Activated T-cell treated with anti-CD3 and anti-CD28 coated beads for 4 hours (primary cell): Measurements from ENCODE around the gene SUGCT.
"Not testable (repeated sequence)": the region's sequence is repeated elsewhere in the genome, so short reads cannot be mapped to it uniquely, and the experiment has no call there.

Source experiments
- DNase-seq: peaks from one replicate; pipeline ENCODE4 v3.0.0-alpha.2; 2020

Gene SUGCT

GRCh38 chr7:40202851-40203250 lies 68.0 kb downstream of the SUGCT start:
- no peak for DNase-seq

- no peak for DNase-seq
Observed at GRCh38 chr7:40204581-40204980, 69.8 kb downstream of the SUGCT start.

DNA sequence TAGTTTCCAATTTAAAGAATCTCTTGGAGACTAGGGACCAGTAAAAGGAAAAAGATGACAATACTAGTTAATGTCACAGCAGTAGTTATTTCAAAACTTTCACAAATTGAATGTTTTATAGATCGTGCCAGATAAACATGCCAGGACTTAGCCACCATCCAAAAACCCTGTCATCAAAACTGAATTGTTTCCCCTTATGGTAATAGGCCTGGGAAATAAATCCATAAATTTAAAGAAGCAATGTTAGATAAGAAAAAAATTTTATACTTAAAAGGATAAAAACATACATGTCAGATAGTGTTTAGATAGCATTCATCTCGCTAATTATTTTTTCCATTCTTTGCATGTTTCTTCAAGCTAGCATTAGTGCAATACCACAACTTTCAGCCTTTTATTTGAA lies 71.2 kb downstream of the SUGCT start:
- no peak for DNase-seq

DNA sequence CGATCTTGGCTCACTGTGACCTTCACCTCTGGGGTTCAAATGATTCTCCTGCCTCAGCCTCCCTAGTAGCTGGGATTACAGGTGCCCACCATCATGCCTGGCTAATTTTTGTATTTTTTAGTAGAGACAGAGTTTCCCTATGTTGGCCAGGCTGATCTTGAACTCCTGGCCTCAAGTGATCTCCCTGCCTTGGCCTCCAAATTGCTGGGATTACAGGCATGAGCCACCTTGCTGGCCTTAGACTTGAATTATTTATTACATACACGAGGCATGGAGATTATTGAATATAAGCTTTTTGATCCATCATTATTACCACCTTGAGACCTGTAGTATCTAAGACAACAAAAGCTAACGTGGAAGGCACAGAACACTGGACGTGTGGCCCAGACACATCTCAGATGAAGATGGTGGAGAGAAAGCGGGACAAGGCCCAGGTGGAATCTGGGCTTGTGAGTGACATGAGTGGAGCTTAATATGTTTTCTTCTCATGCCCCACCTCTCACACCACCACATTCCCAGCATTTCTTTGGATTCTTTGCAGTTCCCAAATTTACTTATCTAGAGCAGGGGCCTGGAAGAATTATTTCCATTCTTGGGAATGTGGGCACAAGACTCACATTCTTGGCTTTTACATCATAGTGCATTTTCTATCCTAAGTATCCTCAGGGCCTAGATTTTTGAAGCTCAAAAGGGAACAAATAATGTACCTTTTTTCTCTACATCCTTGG lies 76.6 kb downstream of the SUGCT start:
- DNase-seq = no peak

DNA sequence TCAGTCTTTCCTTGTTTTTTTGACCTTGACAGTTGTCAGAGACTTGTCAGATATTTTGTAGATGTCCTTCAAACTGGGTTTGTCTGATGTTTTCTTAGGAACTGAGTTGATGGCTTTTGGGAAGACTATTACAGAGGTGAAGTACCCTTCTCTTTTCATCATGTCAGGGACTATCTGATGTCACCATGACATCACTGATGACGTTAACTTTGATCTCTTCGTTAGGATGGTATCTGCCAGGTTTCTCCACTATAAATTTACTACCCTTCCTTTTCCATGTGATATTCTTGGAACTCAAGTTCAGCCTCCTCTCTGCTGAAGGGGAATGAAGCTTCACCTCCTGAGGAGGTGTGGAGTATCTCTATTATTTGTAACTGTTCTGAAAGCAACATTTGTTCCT lies 78.5 kb downstream of the SUGCT start:
- DNase-seq = no peak

DNA sequence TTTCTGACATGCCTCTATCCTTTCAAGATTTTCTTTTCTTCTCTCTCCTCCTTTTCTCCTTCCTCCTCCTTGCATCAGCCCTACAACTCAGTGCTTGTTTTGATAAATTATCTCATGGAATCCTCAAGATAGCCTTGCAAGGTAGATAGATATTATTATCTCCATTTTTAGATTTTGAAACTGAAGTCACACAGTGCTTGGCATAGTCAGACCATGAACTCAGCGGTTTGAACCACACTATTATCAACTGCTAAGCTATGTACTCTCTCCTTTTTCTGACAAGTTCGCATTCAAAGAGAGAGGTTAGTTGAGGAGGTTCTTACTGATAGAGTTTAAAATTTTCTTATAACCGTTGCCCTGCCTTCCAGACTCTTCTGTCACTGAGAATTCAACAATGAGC lies 79.1 kb downstream of the SUGCT start:
- DNase-seq = no peak

- DNase-seq = not testable (repeated sequence)
Observed at GRCh38 chr7:40218612-40219011, 83.8 kb downstream of the SUGCT start.

- no peak for DNase-seq
Observed at GRCh38 chr7:40219917-40220316, 85.1 kb downstream of the SUGCT start.

DNA sequence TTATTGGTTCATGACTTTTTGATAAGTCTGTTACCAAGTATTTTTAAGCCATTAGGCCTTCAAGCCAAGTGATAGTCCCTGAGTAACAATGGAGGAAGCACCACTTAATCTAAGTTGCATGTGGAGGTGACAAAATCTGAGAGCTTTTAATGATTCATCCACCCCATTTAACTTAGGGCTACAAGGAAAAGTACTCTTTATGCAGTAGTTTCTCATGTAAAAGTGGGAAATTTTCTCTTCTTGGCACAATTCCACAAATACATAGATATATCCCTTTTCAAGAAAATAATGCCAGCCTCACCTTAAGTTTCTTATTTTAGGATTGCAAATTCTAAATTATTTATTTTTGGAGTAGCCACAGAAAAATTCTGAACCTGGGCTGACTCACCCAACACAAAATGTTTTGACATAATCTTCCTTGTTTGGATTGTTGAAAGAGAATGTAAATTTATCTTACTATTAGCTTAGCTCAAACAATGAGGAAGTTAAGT lies 85.7 kb downstream of the SUGCT start:
- no peak for DNase-seq

DNA sequence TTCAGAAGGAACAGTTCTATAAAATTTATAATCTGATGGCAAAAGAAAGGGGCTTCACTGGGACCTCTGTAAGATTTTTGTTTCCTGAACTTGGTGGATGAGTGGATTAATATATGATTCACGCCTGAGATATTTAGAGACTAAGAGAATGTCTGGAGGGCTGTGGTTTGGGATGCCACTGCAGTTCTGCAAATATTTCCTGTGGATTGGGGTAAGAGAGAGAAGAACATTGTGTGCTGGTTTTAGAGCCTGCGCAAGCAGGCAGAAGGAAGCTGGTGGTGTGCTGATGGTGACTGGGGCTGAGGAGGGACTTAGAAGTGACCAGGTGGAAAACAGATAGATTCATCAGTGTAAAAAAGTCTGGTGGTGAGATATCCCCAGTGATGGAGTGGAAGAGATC lies 87.0 kb downstream of the SUGCT start:
- DNase-seq = no peak

- no peak for DNase-seq
Observed at GRCh38 chr7:40223451-40224127, 88.8 kb downstream of the SUGCT start.

DNA sequence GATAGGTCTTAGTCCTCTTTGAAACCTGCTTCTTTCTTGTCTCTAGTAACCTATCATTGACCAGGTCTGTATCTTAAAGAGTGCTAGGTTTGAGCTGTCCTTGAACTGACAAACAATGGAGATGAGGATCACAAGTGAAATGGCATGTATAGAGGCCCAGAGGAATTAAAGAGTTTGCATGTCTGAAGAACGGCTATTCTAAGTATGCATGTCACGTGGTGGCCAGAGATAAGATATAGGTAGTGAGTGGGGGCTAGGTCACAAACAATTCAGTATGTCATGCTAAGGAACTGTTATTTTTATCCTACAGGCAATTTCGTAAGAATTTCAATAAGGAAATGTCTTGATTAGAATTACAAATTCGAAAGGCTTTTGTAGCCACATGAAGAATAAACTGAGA lies 95.3 kb downstream of the SUGCT start:
- no peak for DNase-seq

DNA sequence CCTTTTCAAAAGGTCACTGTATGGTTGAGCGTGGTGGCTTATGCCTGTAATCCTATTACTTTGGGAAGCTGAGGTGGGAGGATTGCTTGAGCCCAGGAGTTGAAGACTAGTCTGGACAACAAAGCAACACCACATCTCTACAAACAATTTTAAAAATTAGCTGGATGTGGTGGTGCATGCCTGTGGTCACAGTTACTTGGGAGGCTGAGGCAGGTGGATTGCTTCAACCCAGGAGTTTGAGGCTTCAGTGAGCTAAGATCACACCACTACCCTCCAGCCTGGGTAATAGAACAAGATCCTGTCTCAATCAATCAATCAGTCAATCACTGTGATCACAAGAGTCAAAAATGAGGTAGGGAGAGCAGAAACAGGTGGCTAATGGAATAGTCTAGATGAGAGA lies 97.0 kb downstream of the SUGCT start:
- DNase-seq = no peak

DNA sequence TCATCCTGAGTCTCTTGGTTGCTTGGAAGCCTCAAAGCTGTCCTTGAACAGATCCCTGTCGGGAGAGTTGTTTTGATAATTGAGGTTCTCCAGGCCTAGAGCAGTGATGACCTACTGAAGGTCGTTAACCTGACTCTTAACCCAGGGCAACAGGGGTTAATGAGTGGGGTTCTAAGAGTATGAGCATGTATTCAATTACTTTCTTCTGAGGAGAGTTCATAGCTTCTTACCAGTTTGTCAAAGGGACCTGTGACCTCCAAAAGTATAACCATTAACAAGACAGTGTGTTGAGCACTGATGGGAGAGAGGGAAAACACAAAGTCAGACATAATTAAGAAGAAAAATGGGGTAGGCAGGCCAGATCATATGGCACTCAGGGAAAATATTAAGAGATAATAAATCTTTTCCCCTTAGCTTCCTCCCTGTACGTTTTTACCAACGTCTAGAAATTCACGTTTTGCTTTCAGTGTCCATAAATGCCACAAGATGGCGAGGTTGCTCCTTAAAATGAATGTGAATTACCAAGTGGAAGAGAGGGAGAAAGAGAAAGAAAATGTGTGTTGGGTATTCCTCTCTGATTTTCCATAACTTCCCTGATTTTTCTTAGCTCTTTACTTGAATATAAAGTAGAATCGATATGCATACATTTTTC lies 97.6 kb downstream of the SUGCT start:
- no peak for DNase-seq

GRCh38 chr7:40234046-40234445 lies 99.2 kb downstream of the SUGCT start:
- DNase-seq = no peak

- no peak for DNase-seq
Observed at GRCh38 chr7:40234666-40235065, 99.9 kb downstream of the SUGCT start.

DNA sequence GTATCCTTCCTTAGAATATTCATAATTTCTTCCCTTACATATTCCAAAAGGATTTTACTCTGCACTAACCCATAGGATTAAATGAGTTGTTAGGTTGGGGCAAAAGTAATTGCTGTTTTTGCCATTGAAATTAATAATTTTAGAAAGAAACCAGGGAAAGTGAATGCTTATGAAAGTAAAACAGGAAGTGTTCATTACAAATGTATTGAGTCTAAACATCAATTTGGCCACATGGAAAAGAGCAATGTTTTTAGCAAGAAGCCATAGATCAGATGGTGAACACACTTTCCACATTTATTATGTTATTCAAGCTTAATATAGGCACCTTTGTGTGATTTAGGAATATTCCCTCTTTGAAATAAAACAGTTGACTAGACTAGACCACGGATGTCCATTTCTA lies 102.9 kb downstream of the SUGCT start:
- DNase-seq = no peak

DNA sequence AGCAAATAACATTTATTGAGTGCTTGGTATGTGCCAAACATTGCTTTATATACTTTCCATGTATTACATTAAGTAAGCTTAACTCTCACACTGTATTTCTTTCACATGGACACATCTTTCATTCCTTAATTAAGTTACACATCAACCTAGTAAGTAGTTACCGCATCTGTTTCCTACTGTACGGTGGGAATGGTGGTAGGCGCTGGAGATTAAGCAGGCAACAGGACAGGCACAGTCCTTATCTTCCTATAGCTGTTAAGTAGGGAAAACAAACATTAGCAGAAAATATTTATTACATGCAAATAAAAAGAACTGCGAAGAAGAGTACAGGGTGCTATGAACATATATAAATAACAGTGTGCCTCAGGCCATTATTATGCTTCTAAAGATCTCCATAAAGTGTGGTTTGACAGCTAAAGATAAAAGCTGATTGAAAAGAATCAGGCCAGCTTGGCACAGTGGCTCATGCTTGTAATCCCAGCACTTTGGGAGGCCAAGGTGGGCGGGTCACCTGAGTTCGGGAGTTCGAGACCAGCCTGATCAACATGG lies 105.0 kb downstream of the SUGCT start:
- no peak for DNase-seq

- no peak for DNase-seq
Observed at GRCh38 chr7:40243076-40243475, 108.3 kb downstream of the SUGCT start.

DNA sequence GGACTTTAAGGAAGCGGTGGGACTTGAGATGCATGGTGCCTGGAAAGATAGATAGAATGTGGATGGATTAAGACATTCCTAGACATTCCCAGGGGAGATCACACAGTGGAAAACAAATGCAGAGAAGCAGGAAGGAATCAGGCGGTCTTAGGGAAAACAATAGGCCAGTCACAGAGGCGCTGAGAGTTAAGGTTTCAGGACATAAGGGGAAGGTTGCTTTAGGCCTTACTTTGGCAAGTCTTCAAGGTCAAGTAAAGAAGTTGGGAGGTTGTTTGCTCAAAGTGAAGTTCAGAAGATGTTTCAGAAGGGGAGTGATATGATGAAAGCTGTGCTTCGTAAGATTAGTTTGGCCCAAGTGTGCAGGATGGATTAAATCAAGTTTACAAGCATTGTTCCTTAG lies 109.4 kb downstream of the SUGCT start:
- no peak for DNase-seq

DNA sequence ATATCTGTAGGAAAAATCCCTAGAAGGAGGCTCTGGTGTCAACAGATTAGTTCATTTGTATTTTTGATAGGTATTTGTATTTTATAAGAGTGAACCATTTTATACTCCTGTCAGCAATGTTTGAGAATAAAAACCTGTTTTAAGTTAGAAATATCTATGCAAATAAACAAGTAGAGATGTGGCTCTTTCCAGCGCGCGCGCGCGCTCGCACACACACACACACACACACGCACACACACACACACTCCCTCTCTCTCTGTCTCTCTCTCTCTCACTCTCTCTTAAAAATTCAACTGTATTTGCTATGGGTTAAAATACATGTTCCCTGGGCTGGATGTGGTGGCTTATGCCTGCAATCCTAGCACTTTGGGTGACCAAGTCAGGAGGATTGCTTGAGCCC lies 113.9 kb downstream of the SUGCT start:
- no peak for DNase-seq

DNA sequence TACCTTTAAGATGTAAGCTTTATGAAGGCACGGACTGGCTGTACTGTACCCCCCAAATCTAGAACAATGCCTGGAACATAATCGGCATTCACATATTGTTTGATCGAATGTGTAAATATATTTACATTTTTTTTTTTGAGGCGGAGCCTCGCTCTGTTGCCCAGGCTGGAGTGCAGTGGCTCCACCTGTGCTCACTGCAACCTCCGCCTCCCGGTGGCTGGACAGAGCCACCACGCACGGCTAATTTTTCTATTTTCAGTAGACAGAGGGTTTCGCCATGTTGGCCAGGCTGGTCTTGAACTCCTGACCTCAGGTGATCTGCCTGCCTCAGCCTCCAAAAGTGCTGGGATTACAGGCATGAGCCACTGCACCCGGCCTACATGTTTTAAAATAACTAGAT lies 118.6 kb downstream of the SUGCT start:
- DNase-seq = not testable (repeated sequence)

DNA sequence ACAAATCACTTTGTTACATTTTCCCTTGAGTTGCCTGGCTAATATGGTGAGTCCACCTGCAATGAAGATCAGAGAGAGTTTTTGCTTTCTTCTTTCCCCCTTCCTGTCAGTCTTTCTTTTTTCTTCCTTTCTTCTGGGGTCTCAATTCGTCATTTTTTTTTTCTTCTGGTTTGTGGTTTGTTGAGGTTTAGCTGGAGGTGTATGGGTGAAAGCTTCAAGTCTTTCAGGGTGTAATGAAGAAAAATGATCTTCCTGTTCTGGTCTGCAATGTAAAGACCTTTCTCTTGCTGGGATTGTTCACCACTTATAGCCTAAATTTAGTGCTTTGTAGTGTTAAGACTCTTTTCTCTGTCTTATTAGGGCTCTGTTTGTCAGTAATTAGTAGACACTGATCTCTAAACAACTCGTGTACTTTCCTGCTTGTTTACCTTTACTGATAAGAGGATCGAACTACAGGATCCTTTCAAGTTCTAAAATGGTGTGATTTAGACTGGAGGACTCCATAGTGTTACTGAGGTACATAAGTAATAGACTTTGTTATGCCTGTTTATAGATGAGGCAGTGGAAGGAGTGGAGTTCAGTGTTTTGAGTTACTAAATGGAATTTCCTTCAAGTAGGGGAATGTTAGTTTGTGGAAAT lies 129.1 kb downstream of the SUGCT start:
- DNase-seq = no peak
